GM12878 (cell line): Measurements from ENCODE around the gene ZDHHC21. TPM values are rescaled to one million over a fixed set of nuclear protein-coding genes. Genes with fewer than 3 reads are reported as not detected.

Source experiments
- ATAC-seq: fragments of 200-7000 bp; cut with Tn5 transposase; 3 replicates; pipeline ENCODE4 v1.9.1; 2020; ENCODE audit warnings: mild to moderate bottlenecking, moderate library complexity
- BruUV-seq: library from RNA; stranded (reverse); fragments of 400-500 nt; replicated peaks from 2 replicates; lab custom pipeline; 2021; lab: Mats Ljungman, UMichigan
- CTCF ChIA-PET: fragments of 300-600 bp; sonication (Branson Sonifier 250); formaldehyde crosslinking; extraction: SDS; loops from one replicate; lab custom pipeline; 2021; ENCODE audit warnings: inconsistent platforms; lab: Yijun Ruan, JAX
- POLR2A ChIA-PET: fragments of 350-600 bp; formaldehyde crosslinking; extraction: SDS; loops from one replicate; lab custom pipeline; 2021; ENCODE audit warnings: inconsistent platforms; lab: Charles Lee
- RAD21 ChIA-PET: fragments of 300-600 bp; sonication (Branson Sonifier 250); formaldehyde crosslinking; loops from one replicate; lab custom pipeline; 2023; ENCODE audit warnings: antibody characterized with exemption; ENCODE audit not compliant: unreplicated experiment; lab: Charles Lee
- SMC1A ChIA-PET: fragments of 300-600 bp; sonication (Branson Sonifier 250); formaldehyde crosslinking; loops from one replicate; lab custom pipeline; 2023; ENCODE audit not compliant: unreplicated experiment, uncharacterized antibody; lab: Charles Lee
- DNase-seq: peaks from one replicate; pipeline ENCODE4 v3.0.0-alpha.2; 2011; ENCODE audit warnings: low read depth, low spot score
- FAIRE-seq: peaks from 3 replicates; lab custom pipeline; 2011; peaks lifted over from hg19 to GRCh38; lab: Jason Lieb, UNC
- H2AFZ ChIP-seq: 2 replicates; pipeline ENCODE4 v1.6.0; 2011; ENCODE audit warnings: low read depth, low read length, control low read depth; ENCODE audit not compliant: control insufficient read depth
- H3K27ac ChIP-seq: 2 replicates; pipeline ENCODE4 v1.5.1; 2011; ENCODE audit warnings: control low read depth; ENCODE audit not compliant: control insufficient read depth, insufficient read depth
- H3K27me3 ChIP-seq, 2 experiments: replicated peaks in 1 of 2; 2 replicates each; pipeline versions ENCODE4 v1.6.0 to v1.6.1; 2011; ENCODE audit warnings: low read length in 1 of 2; ENCODE audit not compliant: control insufficient read depth in 2 of 2, insufficient read depth in 2 of 2
- H3K36me3 ChIP-seq, 2 experiments: 2 replicates each; pipeline ENCODE4 v1.5.1; 2011; ENCODE audit warnings: low read length in 1 of 2; ENCODE audit not compliant: control insufficient read depth in 2 of 2, insufficient read depth in 2 of 2
- H3K4me1 ChIP-seq: 2 replicates; pipeline ENCODE4 v1.6.1; 2011; ENCODE audit warnings: mild to moderate bottlenecking, low read length, moderate library complexity, mixed read lengths; ENCODE audit not compliant: control insufficient read depth, insufficient read depth
- H3K4me2 ChIP-seq: 2 replicates; pipeline ENCODE4 v1.6.0; 2011; ENCODE audit warnings: control low read depth; ENCODE audit not compliant: control insufficient read depth, insufficient read depth
- H3K4me3 ChIP-seq: fragments of 200-600 bp; sonication (generic); 2 replicates; pipeline ENCODE4 v1.5.1; 2016
- H3K79me2 ChIP-seq: 2 replicates; pipeline ENCODE4 v1.6.0; 2011; ENCODE audit warnings: low read length; ENCODE audit not compliant: control insufficient read depth, insufficient read depth
- H3K9ac ChIP-seq: 2 replicates; pipeline ENCODE4 v1.8.0; 2011; ENCODE audit warnings: low read length, control low read depth, mixed read lengths; ENCODE audit not compliant: control insufficient read depth, insufficient read depth
- H3K9me3 ChIP-seq: replicated peaks from 3 replicates; pipeline ENCODE4 v1.5.1; 2011; ENCODE audit warnings: mild to moderate bottlenecking, low read length; ENCODE audit not compliant: control insufficient read depth, insufficient read depth
- H4K20me1 ChIP-seq: 2 replicates; pipeline ENCODE4 v1.6.0; 2011; ENCODE audit not compliant: control insufficient read depth, insufficient read depth
- ATF3 ChIP-seq: IDR thresholded peaks from 2 replicates; pipeline ENCODE4 v1.6.1; 2011; ENCODE audit warnings: low read depth, mild to moderate bottlenecking, low read length, moderate library complexity, borderline replicate concordance; ENCODE audit errors: extremely low read depth
- E4F1 ChIP-seq: fragments of 450-650 bp; IDR thresholded peaks from 2 replicates; pipeline ENCODE4 v1.6.1; 2018; ENCODE audit warnings: borderline replicate concordance, mild to moderate bottlenecking; ENCODE audit not compliant: partially characterized antibody
- EP300 ChIP-seq, 2 experiments: fragments of 150-350 bp in 1 of 2; IDR thresholded peaks; 2 replicates each; pipeline ENCODE4 v1.6.1; 2011 to 2012; ENCODE audit warnings: low read depth in 2 of 2, low read length in 2 of 2, borderline replicate concordance in 1 of 2, improper control_type of control experiment in 1 of 2, inconsistent platforms in 1 of 2; ENCODE audit not compliant: control insufficient read depth in 1 of 2
- GABPA ChIP-seq: IDR thresholded peaks from 2 replicates; pipeline ENCODE4 v1.6.1; 2014; ENCODE audit warnings: antibody characterized with exemption, low read depth, mild to moderate bottlenecking, inconsistent platforms
- HDAC6 ChIP-seq: fragments of 200-600 bp; sonication (generic); IDR thresholded peaks from one replicate; pipeline ENCODE4 v1.8.0; 2017; ENCODE audit warnings: antibody characterized with exemption; ENCODE audit not compliant: unreplicated experiment
- KAT2A ChIP-seq: conservative IDR thresholded peaks from 2 replicates; pipeline ENCODE4 v1.6.1; 2011; ENCODE audit warnings: low read depth, low read length; ENCODE audit not compliant: control insufficient read depth
- MXI1 ChIP-seq: fragments of 150-350 bp; IDR thresholded peaks from 2 replicates; pipeline ENCODE4 v1.6.1; 2011; ENCODE audit warnings: low read depth, mild to moderate bottlenecking, inconsistent platforms, low read length, improper control_type of control experiment
- PAX8 ChIP-seq: fragments of 450-650 bp; IDR thresholded peaks from 2 replicates; pipeline ENCODE4 v1.6.1; 2017; ENCODE audit warnings: mild to moderate bottlenecking, moderate library complexity
- PKNOX1 ChIP-seq: fragments of 450-650 bp; IDR thresholded peaks from 2 replicates; pipeline ENCODE4 v1.6.1; 2016; ENCODE audit warnings: mild to moderate bottlenecking
- POLR2AphosphoS2 ChIP-seq: IDR thresholded peaks from 2 replicates; pipeline ENCODE4 v1.6.1; 2011; ENCODE audit warnings: low read depth, mild to moderate bottlenecking, low read length, improper control_type of control experiment, moderate library complexity
- POLR2AphosphoS5 ChIP-seq: IDR thresholded peaks from 2 replicates; pipeline ENCODE4 v1.6.1; 2011; ENCODE audit warnings: mild to moderate bottlenecking, low read length, inconsistent platforms
- SUZ12 ChIP-seq: fragments of 200-600 bp; sonication (generic); IDR thresholded peaks from one replicate; pipeline ENCODE4 v1.6.1; 2018; ENCODE audit warnings: antibody characterized with exemption, mild to moderate bottlenecking; ENCODE audit not compliant: unreplicated experiment
- ZNF592 ChIP-seq: fragments of 450-650 bp; IDR thresholded peaks from 2 replicates; pipeline ENCODE4 v1.6.1; 2017; ENCODE audit warnings: mild to moderate bottlenecking, moderate library complexity
- WGBS: methylation state at CpG from one replicate; pipeline ENCODE4 v1.1.6; 2016; ENCODE audit warnings: low lambda C conversion rate; ENCODE audit not compliant: insufficient replicate concordance, insufficient coverage; ENCODE audit errors: missing lambda C conversion rate; 5-methylcytosine and 5-hydroxymethylcytosine counted together
- in situ Hi-C: fragments of 300-500 bp; cut with MboI; formaldehyde crosslinking; loops from 9 replicates; pipeline ENCODE4 v1.14.3; 2018; ENCODE audit warnings: mixed read lengths
- intact Hi-C: fragments of 100-400 bp; cut with micrococcal nuclease; formaldehyde crosslinking; loops from one replicate; pipeline ENCODE4 v1.14.2; 2022; ENCODE audit not compliant: unreplicated experiment
- polyA plus RNA-seq, 11 experiments: library from polyadenylated mRNA; depleted of rRNA in 4 of 11; unstranded in 6 of 11; stranded (reverse) in 5 of 11; fragments of >200 nt; fragmentation: Nextera tagmentation in 4 of 11; fragmentation: Illumina TruSeq in 1 of 11; extraction: Ambion mirVana in 4 of 11; extraction: Trizol in 1 of 11; gene quantifications; 1 replicate in 1 of 11; 2 replicates in 10 of 11; pipeline versions ENCODE4 v1.2.1 to v1.2.3, GENCODE V29; 2011 to 2016; ENCODE audit warnings: inconsistent platforms in 2 of 11, missing spikeins in 2 of 11, low read depth in 1 of 11
- total RNA-seq, 4 experiments: library from RNA; depleted of rRNA in 3 of 4; stranded (reverse); fragments of >200 nt in 3 of 4; fragmentation: Illumina TruSeq in 1 of 4; extraction: Trizol in 1 of 4; gene quantifications; 2 replicates each; pipeline versions ENCODE4 v1.2.1 to v1.2.3, GENCODE V29; 2013 to 2021

Gene ZDHHC21
- total and polyA plus RNA-seq, 10 of the 15 experiments (the other 5 are each of a cell fraction or from before 2014, with no cell fraction given): 2.6 to 14.6 (median 9.1) TPM

- no peak for TF ChIP-seq PKNOX1
- no peak for TF ChIP-seq ATF3
Measured at GRCh38 chr9:14633906-14634565, 59.2 kb downstream of the ZDHHC21 start (continued).

- BruUV-seq: no TSS peak
- no peak for TF ChIP-seq SUZ12
- no peak for TF ChIP-seq EP300 (IDR thresholded peaks at IDR 0.05; ENCODE audit: borderline replicate concordance in 1 of 2, control insufficient read depth in 1 of 2, low read depth in 2 of 2, low read length in 2 of 2)
- no peak for TF ChIP-seq POLR2AphosphoS2
- no peak for TF ChIP-seq POLR2AphosphoS5
- no peak for TF ChIP-seq PAX8
- no peak for TF ChIP-seq E4F1
- no peak for TF ChIP-seq KAT2A
- TF ChIP-seq HDAC6: no peak
- no peak for TF ChIP-seq GABPA
- TF ChIP-seq ZNF592: no peak
- TF ChIP-seq MXI1: no peak
Measured at GRCh38 chr9:14633148-14633547, 60.1 kb downstream of the ZDHHC21 start.

More at GRCh38 chr9:14633148-14633547, 60.1 kb downstream of the ZDHHC21 start:
- intact Hi-C loops: no loop called here
- H3K4me2 ChIP-seq: no peak overlapping the region
- ChIA-PET CTCF (interaction anchor here (0.9 kb wide), 1 partner anchor 12 kb away, joined by 3 read pairs; no protein-coding TSS in a partner anchor), SMC1A (no interaction called here), RAD21 (no interaction called here), POLR2A (no interaction called here)
- FAIRE-seq (no peak), DNase-seq (no peak), ATAC-seq (no peak)
- H3K27me3 ChIP-seq: no peaks in the 10 kb centered on the region
- no peaks in the 10 kb centered on the region for H4K20me1 ChIP-seq
- H3K27ac ChIP-seq: no peak overlapping the region
- 94% methylated on average over 3 of the region's 3 CpGs for WGBS
- no peaks in the 10 kb centered on the region; the same call in 1 of the 2 replicates for H3K79me2 ChIP-seq
- peaks cover 0 to 14% of the 10 kb centered on the region in 2 experiments; a peak in 3 of 4 replicates for H3K36me3 ChIP-seq
- H2AFZ ChIP-seq: no peak overlapping the region
- no peak overlapping the region for H3K9ac ChIP-seq
- H3K4me3 ChIP-seq: no peak overlapping the region
- in situ Hi-C loops: no loop called here
- H3K9me3 ChIP-seq: peaks cover 1% of the 10 kb centered on the region; the same call in 2 of the 3 replicates
- H3K4me1 ChIP-seq: no peaks in the 10 kb centered on the region
